NB4 (cell line): Measurements from ENCODE around the gene DAP.
A peak's percentile ranks its signal among the peaks of the same experiment; 100 is the strongest.

Source experiments
- DNase-seq: peaks from one replicate; pipeline ENCODE4 v3.0.0; 2010; ENCODE audit warnings: low read depth
- H3K4me3 ChIP-seq: one replicate; pipeline ENCODE4 v1.5.1; 2011; ENCODE audit warnings: mild to moderate bottlenecking, low read depth, low read length, moderate library complexity
- CTCF ChIP-seq: IDR thresholded peaks from one replicate; pipeline ENCODE4 v1.5.1; 2012; ENCODE audit warnings: low read depth, low read length
- MAX ChIP-seq: IDR thresholded peaks from 2 replicates; pipeline ENCODE4 v1.6.1; 2011; ENCODE audit warnings: low read depth, low read length
- MYC ChIP-seq: IDR thresholded peaks from 2 replicates; pipeline ENCODE4 v1.6.1; 2011; ENCODE audit warnings: low read depth, low read length
- POLR2A ChIP-seq: IDR thresholded peaks from 2 replicates; pipeline ENCODE4 v1.6.1; 2011; ENCODE audit warnings: mild to moderate bottlenecking; ENCODE audit not compliant: insufficient read length; ENCODE audit errors: extremely low read depth

The DAP gene

GRCh38 chr5:10636363-10637142, 124.5 kb downstream of the DAP start:
- DNase-seq = no peak
- TF ChIP-seq MAX (no peak), MYC (no peak), CTCF (no peak), POLR2A (no peak)
- no peak overlapping the region for H3K4me3 ChIP-seq

- DNase-seq = no peak
- H3K4me3 ChIP-seq = no peak overlapping the region
- TF ChIP-seq MYC (no peak), MAX (no peak), CTCF (no peak), POLR2A (no peak)
Measured at GRCh38 chr5:10635867-10636350, 125.1 kb downstream of the DAP start.

GRCh38 chr5:10635257-10635866, 125.7 kb downstream of the DAP start:
- no peak overlapping the region for H3K4me3 ChIP-seq
- DNase-seq = peak; percentile 94
- no peak for TF ChIP-seq CTCF
- TF ChIP-seq MYC = peak; percentile 51; the same call in 1 of the 2 replicates
- TF ChIP-seq MAX = 0 out of 2 replicates have a peak, but pooled peaks have one; percentile 32

- TF ChIP-seq MYC = no peak
- no peak for TF ChIP-seq CTCF
- no peak for TF ChIP-seq POLR2A
- TF ChIP-seq MAX = no peak
- H3K4me3 ChIP-seq = no peak overlapping the region
- DNase-seq = no peak
Measured at GRCh38 chr5:10634562-10634961, 126.5 kb downstream of the DAP start.

GRCh38 chr5:10634050-10634449, 127.0 kb downstream of the DAP start:
- no peak overlapping the region for H3K4me3 ChIP-seq
- DNase-seq = peak; percentile 24
- TF ChIP-seq CTCF (no peak), MYC (no peak), POLR2A (no peak), MAX (no peak)
